ENCODE results near the gene HK3. TPM values are rescaled to one million over a fixed set of nuclear protein-coding genes. Genes with fewer than 3 reads are reported as not detected.

The HK3 gene
- polyA plus RNA-seq, 3 donors: 0.38 to 0.72 (median 0.62) TPM

DNA sequence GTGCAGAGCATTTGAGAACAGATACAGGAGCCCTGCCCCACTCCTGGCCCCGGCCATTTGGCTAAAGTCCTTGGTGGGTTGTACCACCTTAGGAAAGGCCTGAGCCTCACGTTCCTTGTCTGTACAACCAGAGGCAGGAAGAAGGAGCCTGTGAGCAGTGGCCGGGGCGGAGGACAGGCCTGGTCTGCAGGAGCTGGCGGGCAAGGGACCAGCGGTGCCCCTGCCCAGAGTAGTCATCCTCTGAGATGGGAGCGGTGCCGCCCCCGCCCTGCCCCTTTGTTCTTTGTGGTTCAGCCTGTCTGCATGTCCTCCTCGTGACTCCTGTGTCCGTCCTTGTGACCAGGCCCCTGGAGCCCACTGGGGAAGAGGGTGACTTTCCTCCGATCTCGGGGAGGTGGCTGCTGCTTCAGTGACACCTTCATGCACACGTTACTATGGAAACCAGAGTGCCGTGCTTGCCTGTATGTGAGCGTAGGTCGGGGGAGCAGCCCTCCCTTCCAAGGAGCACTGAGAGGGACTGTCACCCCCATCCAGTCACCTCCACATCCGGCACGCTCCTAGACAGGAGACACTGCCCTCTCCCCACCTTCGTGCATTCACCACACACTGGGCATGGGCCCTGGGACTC, 45.9 kb downstream of the HK3 start:
- DNase-seq (ENCODE audit: low read depth in 3 of 3, low spot score in 2 of 3): no peak

DNA sequence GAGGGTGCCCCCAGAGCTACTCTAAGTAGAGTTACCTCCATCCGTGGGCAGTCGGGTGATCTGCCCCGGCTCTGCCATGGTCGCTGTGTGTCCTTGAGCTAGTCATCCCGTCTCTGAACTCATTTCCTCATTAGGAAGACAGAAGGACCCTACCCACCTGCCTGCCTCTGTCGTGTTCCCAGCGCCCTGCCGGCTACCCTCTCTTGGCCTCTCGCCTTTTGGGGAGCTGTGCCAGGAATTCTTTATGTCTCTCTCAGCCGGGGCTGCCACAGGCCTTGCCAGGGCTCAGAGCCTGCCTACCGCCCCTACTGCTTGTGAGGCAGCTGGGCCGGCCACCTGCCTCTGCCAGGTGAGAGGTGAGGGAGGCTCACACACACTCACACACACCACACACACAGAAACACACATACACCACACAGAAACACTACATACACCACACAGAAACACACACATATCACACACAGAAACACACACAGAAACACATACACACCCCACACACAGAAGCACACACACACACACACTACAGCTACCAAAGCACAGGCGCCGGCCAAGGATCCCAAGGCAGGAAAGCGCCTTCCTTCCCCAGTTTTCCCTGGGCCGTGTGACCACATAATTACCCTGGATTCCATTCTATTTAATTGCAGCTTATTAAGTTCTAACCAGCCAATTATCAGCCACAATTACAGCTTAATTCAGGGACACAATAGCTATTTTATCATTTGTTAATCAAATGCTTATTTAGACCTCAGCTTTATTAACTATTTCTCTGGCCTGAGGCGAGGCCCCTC, 47.1 kb downstream of the HK3 start:
- DNase-seq (ENCODE audit: low read depth in 3 of 3, low spot score in 2 of 3): no peak

DNA sequence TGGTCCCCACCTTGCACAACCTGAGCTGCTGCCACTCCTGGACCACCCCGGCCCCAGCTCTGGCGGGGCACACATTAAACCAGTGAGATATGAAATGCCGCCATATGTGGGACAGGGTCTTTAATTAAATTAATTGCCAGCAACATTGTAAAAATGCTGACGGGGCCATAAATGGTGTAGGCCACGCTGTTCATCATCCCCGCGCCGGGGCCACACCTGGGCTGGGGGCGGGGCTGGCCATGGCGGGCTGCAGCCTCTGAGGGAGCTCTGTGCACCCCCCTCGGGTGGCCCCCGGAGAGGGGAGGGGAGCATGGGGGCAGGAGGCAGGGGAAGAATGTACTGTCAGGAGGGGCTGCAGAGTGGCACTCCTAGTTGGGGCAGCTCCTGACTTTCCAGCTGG, 47.8 kb downstream of the HK3 start:
- no peak for DNase-seq (ENCODE audit: low read depth in 3 of 3, low spot score in 2 of 3)

DNA sequence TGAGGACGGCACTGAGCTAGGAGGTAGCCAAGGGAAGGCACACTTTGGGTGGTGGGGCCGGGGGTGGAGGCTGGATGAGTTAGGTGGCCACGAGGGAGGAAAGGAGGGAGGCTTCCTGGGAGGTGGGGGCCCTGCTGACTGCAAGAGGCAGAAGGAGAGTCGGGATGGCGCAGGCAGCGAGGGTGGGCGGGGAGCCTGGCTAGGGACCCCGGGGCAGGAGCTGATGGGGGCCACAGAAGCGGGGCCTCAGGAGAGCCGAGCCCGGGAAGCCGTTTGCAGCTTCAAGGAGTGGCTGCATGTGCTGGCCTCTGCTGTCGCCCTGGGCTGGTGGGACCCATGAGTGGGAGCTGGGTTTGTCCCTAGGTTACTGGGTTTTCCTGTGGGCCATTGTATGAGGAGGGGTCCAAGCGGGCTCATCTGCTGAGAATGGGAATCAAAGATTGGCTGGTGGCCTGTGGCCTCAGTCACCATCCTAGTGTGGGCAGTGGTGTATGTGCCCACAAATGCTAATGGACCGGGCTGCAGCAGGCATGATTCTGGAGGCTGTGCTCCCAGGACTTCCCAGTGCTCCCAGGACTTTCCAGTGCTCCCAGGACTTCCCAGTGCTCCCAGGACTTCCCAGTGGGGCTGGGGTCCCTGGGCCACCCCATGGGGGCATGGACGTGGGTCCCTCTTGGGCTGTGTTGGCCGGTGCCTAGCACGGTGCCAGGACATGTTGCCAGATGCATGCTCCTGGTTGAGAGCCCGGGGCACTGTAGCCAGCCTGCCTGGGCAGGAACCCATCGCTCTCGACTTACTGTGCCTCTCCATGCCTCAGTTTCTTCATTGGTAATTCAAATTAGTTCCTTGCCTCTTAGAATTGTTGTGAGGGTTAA, 48.5 kb downstream of the HK3 start:
- no peak for DNase-seq (ENCODE audit: low read depth in 3 of 3, low spot score in 2 of 3)

DNA sequence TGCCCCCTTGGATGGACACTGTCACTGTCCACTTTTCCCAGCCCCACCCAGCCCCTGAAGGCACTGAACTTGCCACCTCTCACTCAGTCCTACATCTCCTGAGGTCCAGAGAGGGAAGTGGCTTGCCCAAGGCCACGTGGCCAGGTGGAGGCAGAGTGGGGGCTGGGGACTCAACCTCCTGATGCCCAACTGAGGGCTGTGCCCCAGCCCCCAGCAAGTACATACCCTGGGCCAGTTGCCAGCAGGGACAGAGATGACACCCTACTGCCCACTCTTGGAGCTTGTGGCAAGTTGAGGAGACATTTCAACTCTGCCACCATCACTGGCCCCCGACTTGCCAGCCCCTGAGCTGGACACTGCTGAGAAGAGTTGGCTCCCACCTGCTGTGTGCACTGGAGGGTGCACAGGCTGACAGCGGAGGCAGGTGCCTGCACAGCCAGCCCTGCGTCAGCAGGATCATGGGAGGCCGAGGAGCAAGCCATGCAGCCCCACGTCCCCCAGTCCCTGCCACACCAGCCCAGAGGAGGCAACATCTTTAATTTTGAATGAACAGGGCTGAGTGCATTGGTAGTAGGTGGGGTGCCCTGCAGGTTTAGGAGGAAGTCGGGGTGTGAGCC, 49.4 kb downstream of the HK3 start:
- no peak for DNase-seq (ENCODE audit: low read depth in 3 of 3, low spot score in 2 of 3)

DNA sequence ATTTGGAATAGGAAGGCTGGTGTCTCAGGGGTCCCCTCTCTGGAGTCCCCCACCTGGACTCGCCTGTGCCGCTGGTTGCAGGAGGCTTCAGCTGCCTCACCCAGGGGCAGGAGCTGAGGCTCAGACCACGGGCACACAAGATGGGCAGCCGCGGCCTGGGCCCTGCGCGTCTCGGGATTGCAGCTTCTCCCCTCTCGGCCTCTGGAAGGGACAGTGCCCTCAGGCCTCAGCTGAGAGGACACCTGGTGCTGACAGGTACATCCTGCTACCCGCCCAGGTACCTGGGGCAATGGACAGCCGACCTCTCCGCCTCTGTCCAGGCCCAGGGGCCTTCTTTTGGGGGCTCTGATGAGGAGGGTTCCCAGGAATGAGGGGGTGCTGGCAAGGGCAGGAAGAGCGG, 50.5 kb downstream of the HK3 start:
- no peak for DNase-seq (ENCODE audit: low read depth in 3 of 3, low spot score in 2 of 3)

DNA sequence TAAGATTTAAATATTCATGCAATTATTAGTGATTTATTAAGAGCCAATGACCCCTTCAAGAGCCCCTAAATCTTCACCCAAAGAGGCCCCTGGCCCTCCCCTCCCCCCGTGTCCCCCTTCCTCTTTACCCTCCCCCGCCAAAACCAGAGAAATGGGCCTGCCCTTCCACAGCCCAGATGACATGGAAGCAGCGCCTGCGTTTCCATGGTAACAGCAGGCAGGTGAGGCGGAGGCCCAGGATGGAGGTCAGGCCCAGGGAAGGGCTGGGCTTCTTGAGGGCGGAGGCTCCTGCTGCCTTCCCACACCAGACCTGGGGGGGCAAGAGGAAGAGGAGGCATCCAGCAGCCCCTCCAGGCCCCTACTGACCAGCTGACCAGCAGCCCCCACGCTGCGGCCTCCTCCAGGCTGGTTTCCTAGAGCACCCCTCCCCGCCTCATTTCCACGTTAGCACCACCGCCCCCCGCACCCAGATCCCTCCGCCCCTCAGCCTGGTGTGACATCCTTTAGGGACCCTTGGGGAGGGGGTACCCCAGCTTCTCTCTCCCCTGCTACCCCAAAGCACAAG, 51.3 kb downstream of the HK3 start:
- no peak for DNase-seq (ENCODE audit: low read depth in 3 of 3, low spot score in 2 of 3)

DNA sequence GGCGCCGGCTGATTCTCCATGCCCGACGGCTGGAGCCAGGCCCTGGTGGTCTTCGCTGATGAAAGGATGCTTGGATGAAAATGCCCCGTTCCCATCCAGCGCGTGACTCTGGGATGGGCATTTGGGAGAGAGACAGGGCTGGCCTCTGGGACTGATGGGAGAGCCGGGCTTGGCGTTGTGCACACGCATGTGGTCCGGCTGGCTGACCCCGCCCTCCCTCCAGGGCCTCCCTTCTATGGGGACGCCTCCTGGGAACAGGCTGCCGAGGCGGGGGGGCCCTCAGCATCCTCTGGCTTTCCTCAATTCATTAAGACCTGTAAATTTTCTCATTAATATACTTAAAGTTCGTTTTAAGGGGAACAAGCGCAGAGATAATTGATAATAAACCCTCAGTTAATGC, 52.0 kb downstream of the HK3 start:
- no peak for DNase-seq (ENCODE audit: low read depth in 3 of 3, low spot score in 2 of 3)

DNA sequence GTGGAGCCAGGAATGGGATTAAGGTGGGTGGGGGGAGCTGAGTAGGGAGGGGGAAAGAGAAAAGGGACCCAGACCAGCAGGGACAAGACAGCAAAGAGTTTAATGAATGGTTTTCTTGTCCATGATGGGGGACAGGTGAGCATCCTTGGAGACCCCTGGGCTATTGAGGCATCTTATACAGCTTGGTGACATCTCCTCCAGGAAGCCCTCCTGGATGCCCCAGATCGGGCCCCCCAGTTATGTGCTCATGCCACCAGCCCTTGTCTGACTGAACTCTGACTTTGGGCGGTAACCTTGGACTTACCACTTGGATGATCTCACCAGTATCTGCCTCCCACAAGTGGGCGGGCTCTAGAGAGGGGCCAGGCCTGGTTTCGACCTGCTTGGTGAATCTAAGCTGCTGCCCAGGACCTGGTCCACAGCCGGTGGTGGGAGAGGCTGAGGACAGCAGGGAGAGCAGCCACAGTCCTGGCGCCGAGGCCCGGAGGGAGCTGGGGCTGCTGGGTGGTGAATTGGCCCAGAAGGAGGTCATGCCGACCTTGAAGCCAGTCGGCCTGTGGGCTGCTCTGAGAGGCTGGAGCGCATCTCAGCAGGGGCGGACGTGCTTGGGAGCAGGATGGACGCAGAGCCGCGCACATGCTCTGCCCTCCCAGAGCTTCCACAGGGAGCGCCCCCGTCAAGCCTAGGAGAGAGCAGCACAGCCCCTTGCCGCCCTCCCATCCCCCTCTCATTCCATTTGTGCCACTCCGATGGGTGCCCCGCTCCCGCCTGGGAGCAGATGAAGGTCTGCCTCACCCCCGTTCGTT, 52.6 kb downstream of the HK3 start:
- DNase-seq (ENCODE audit: low read depth in 3 of 3, low spot score in 2 of 3): no peak

DNA sequence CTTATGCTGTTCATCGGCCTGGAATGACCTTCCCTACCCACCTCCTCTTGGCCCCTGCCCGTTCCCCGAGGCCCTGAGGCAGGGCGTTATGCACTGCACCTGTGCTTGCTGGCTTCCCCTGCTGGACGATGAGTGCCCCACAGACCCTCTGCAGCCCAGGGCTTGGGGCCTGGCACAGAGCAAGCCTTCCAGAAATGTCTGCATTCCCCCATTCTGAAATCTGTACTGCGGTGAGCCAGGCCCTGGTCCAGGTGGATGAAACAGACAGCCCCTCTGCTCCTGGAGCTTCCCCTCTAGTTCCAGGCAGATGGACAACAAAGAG, 53.8 kb downstream of the HK3 start:
- no peak for DNase-seq (ENCODE audit: low read depth in 3 of 3, low spot score in 2 of 3)

DNA sequence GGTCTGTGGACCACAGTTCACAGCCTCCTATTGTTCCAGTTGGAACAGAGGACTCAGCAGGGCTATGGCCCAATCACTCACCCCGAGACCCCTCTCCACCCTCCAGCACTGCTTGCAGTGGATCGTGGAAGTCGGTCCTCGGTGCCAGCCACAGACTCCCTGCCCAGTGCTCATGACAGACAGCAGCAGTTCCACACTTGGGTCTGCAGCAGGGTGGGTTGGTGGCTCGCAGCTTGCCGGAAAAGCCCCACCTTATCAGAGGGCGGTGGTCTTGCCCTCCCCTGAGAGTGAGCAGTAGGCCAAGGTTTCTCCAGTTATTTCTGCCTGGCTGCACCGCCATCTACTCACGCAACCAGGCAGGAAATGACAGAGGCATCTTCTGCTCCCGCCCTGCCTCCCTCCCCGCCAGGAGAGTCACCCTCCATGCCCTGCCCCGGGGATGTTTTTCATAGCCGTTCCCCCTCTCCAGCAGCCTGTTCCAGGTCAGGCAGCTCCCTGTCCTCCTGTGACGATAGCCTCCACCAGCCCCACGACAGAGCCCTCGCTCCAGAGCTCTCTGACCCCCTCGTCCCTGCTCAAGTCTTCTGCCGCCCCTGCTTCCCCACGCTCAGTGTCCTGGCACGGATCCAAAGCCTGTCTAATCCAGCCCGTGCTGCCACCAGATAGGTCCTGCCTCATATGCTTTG, 54.3 kb downstream of the HK3 start:
- no peak for DNase-seq (ENCODE audit: low read depth in 3 of 3, low spot score in 2 of 3)

DNA sequence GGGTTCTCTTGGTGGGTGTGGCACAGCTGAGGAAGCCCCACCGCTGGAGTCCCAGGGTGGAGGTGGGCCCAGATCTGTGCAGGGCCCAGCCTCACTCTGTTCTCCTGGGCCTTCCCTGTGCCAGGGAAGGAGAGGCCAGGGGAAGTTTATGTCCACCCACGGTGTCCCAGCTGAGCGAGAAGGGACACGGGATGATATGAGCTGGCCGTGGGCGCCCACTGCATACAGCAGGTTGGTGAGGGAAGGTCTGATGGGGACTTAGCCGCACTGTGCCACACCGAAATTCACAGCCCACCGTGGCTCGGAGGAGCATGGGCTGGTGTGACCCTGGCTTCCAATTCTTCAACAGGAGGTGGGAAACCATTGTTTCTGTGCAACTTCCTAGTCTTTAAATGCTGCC, 54.9 kb downstream of the HK3 start:
- no peak for DNase-seq (ENCODE audit: low read depth in 3 of 3, low spot score in 2 of 3)

DNA sequence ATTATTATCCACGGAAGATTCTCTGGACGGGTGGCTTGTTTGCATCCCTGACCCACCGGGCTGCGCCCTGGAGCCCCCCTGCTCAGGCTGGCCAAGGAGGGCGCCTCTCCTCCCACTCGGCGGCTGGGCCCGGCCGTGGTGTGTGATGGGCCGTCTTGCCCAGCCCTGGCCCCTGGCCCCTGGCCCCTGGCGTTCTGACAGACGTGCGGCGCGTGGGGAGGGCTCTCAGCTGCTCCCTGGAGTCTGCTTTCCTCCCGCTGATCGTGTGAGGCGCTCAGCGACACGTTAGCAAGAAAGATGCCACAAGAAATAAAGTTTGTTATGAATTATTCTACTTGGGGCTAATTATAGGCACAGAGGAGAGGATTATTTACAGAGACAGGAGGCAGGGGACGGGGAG, 55.5 kb downstream of the HK3 start:
- DNase-seq (ENCODE audit: low read depth in 3 of 3, low spot score in 2 of 3): no peak

DNA sequence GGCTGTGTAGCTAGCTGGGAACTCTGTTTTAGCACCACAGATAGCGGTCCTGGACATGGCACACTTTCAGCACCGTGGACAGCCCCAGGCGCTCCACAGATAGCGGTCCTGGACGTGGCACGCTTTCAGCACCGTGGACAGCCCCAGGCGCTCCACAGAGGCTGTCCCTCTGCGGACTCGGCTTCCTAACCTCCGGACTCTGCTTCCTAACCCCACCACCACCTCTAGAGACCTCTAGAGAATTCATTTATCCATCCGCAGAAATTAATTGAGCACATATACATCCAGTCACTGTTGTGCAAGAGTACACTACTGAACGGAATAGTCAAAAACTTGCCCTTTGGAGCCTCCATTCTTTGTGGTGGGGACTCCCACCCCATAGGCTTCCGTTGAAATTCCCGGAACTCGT, 61.4 kb downstream of the HK3 start:
- peak; percentile 85 to 92 (median 87) for DNase-seq (ENCODE audit: low read depth in 3 of 3, low spot score in 2 of 3)

DNA sequence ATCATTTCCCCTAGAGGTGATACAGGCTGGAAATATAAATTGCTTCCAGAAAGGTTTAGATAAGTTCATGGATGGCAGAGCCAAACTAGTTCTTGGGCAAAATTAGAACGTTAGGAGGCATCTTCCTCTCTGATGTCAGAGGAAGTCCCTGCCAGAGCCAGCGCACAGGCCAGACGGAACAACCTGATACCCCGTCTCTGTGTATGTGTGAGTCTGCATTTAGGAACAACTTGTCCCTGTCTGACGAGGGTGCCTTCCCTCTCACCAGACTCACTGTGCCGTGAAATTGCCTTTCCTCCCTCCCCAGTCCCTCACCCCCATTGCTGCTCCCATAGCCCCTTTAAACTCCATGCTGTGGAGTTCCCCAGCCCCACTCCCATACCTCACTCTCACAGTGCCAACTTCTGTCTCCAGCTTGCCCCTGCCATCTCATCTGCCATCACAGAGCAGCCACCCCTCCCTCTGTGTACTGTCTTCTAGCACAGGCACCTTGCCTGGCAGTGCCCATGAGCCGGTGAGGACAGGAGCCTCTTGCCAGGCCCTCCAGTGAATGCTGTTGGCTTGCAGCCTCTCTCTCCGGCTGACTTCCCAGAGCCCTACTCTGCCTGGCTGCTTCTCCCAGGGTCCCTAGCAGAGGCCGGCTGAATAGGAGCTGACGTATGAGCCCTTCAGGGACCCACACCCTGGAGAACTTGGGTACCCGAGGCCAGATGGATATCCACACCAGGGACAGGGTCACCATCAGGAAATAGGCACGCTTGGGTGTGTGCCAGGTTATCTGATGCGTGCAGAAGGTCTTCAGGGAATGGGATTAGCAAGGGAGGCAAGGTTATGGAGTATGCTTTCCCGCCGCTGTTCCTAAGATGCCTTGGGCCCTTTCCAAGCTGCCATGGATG, 62.1 kb downstream of the HK3 start:
- no peak for DNase-seq (ENCODE audit: low read depth in 3 of 3, low spot score in 2 of 3)

DNA sequence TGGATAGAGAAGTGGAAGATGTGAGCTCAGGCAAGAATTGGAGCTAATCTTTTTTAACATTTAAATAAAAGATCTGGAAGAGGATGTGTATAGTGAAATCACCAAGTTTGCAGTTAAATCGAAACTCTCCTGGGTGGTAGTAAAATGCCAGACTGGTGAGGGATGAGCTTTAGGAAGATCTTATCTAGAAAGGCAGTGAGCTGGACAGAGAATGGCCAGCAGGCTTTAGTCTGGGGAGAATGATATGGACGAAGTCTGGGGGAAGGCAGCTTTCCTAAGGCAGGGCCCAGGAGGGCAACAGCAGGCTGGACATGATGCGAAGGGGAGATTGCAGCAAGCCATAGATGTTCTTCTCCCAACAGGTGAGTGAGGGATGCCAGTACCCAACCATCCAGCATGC, 63.2 kb downstream of the HK3 start:
- DNase-seq (ENCODE audit: low read depth in 3 of 3, low spot score in 2 of 3): no peak

DNA sequence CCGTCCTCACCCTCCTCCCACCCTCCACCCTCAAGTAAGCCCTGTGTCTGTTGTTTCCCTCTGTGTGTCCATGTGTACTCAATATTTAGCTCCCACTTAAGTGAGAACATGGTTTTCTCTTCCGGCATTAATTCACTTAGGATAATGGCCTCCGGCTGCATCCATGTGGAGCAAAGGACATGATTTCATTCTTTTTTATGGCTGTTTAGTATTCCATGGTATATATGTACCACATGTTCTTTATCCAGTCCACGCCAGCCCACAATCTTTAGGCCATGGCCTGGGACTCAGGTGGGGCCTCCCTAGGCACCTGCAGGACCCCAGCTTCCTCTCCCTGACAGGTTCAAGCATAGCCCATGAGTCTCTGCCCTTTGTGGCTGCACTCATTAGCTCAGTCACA, 65.9 kb downstream of the HK3 start:
- no peak for DNase-seq (ENCODE audit: low read depth in 3 of 3, low spot score in 2 of 3)

DNA sequence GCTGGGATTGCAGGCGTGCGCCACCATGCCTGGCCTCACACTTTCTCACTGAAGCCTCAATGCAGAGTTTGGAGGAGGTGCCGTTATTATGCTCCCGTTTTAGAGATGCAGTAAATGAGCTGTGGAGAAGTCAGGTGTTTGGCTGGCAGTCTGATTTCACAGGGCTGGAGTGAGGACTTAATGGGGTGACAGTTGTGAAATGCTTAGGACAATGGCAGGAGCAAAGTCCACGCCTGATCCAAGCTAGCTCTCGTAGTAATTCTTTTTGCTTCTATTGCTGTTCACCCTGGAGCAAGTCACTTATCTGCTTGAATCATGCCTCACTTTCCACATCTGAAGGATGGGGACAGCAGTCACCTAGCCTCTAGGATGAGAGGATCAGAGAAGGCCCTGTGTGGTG, 67.0 kb downstream of the HK3 start:
- no peak for DNase-seq (ENCODE audit: low read depth in 3 of 3, low spot score in 2 of 3)

DNA sequence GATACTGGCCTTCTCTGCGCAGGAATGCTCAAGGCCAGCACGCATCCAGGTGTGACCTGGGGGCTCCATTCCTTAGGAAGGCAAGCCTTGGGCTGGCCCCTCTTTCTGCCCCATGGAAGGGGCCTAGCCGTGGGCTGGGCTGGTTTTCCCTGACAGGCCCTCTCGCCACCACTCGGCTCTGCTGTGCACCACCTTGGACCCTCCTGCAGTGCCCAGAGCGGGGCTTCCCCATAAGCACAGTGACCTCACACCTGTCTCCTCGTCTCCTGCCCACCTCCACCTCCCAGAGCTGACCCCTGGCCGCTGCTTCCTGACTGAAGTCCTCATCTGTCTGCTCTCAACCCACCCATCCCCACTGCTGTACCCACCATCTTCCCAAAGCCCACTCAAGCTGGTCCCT, 67.7 kb downstream of the HK3 start:
- no peak for DNase-seq (ENCODE audit: low read depth in 3 of 3, low spot score in 2 of 3)

Data from right renal cortex interstitium (tissue), 3 donors.